ENCODE results near the gene C5. TPM values are rescaled to one million over a fixed set of nuclear protein-coding genes. Genes with fewer than 3 reads are reported as not detected.

The C5 gene
- 2.7 and 3.8 TPM in 2 replicates for total RNA-seq (2014; rRNA removed; shearing (Covaris generic))
- total RNA-seq (2022) = 7.9 and 10.2 TPM in 2 replicates
- percentile 45 among the genes with signal in this experiment for Bru-seq, nascent RNA
- BruChase-seq, experiment 1, labeled RNA remaining after a 6-hour chase = percentile 39 among the genes with signal in this experiment
- percentile 38 among the genes with signal in this experiment for BruChase-seq, experiment 2, labeled RNA remaining after a 2-hour chase
- long read RNA-seq, partial matches to known transcripts = 1 of 8 reads
- long read RNA-seq, other reads (novel, unspliced or antisense) = 7 of 8 reads

GRCh38 chr9:121050128-121050988 lies at the start of gene C5:
Gene C5 (minus strand): TSS chr9:121050275. CDS start chr9:121050246, 29 bp downstream.
- intact Hi-C loops (cut with micrococcal nuclease; ENCODE audit: unreplicated experiment) = no loop called here
- Histone ChIP-seq H3K36me3 (ENCODE audit: insufficient read depth, low read length) (no peaks in the 10 kb centered on the region), H3K4me1 (ENCODE audit: insufficient read depth, low read length, poor library complexity, severe bottlenecking) (no peaks in the 10 kb centered on the region), H3K79me2 (ENCODE audit: insufficient read depth, low read depth, low read length) (no peaks in the 10 kb centered on the region), H2AFZ (ENCODE audit: low read length) (no peak within 1 kb of the TSS), H3K4me3 (ENCODE audit: low read depth, low read length, poor library complexity, severe bottlenecking) (no peak within 1 kb of the TSS), H4K20me1 (ENCODE audit: insufficient read depth, low read length) (no peaks in the 10 kb centered on the region), H3K9me2 (ENCODE audit: insufficient read depth, low read length) (no peaks in the 10 kb centered on the region), H3K4me2 (ENCODE audit: low read length) (no peak within 1 kb of the TSS), H3K9me3 (ENCODE audit: low read length) (no peaks in the 10 kb centered on the region), H3K27ac (ENCODE audit: low read depth, low read length, poor library complexity, severe bottlenecking) (no peak within 1 kb of the TSS)
- BruUV-seq (replicated peaks) = no TSS peak
- DNase-seq (ENCODE audit: low spot score) = no peak
- ChIA-PET POLR2A (interaction anchor here (0.5 to 1.9 kb wide), 15 partner anchors 9 to 1828 kb away, joined by 3 to 7 read pairs (median 3); no protein-coding TSS in a partner anchor), CTCF (ENCODE audit: unreplicated experiment) (no interaction called here)
- TF ChIP-seq EZH2phosphoT487 (IDR thresholded peaks at IDR 0.05; ENCODE audit: borderline replicate concordance, low read depth, low read length) (no peak), CTCF (conservative IDR thresholded peaks at IDR 0.05; ENCODE audit: low read length) (no peak)

GRCh38 chr9:121098567-121099198 lies 48.6 kb upstream of the C5 start:
- H3K4me2 ChIP-seq (ENCODE audit: low read length) = no peak overlapping the region
- BruUV-seq (replicated peaks) = no TSS peak
- H3K79me2 ChIP-seq (ENCODE audit: insufficient read depth, low read depth, low read length) = peaks cover 10% of the 10 kb centered on the region; the same call in 1 of the 2 replicates
- H3K9me3 ChIP-seq (ENCODE audit: low read length) = no peaks in the 10 kb centered on the region
- H3K27ac ChIP-seq (ENCODE audit: low read depth, low read length, poor library complexity, severe bottlenecking) = no peak overlapping the region
- H3K4me1 ChIP-seq (ENCODE audit: insufficient read depth, low read length, poor library complexity, severe bottlenecking) = no peaks in the 10 kb centered on the region
- no peak for TF ChIP-seq CTCF (conservative IDR thresholded peaks at IDR 0.05; ENCODE audit: low read length)
- no peak for TF ChIP-seq EZH2phosphoT487 (IDR thresholded peaks at IDR 0.05; ENCODE audit: borderline replicate concordance, low read depth, low read length)
- POLR2A ChIA-PET = interaction anchor here (0.6 to 1.0 kb wide), 4 partner anchors 16 to 502 kb away, joined by 3 to 4 read pairs (median 3); no protein-coding TSS in a partner anchor
- H3K9me2 ChIP-seq (ENCODE audit: insufficient read depth, low read length) = no peaks in the 10 kb centered on the region
- H4K20me1 ChIP-seq (ENCODE audit: insufficient read depth, low read length) = no peaks in the 10 kb centered on the region
- peak; percentile 22 for DNase-seq (ENCODE audit: low spot score)
- CTCF ChIA-PET (ENCODE audit: unreplicated experiment) = no interaction called here
- H3K36me3 ChIP-seq (ENCODE audit: insufficient read depth, low read length) = peaks cover 84% of the 10 kb centered on the region
- intact Hi-C loops (cut with micrococcal nuclease; ENCODE audit: unreplicated experiment) = no loop called here
- H3K4me3 ChIP-seq (ENCODE audit: low read depth, low read length, poor library complexity, severe bottlenecking) = no peak overlapping the region
- H2AFZ ChIP-seq (ENCODE audit: low read length) = no peak overlapping the region
